ENCODE results near the gene GORASP2.

The GORASP2 gene

DNA sequence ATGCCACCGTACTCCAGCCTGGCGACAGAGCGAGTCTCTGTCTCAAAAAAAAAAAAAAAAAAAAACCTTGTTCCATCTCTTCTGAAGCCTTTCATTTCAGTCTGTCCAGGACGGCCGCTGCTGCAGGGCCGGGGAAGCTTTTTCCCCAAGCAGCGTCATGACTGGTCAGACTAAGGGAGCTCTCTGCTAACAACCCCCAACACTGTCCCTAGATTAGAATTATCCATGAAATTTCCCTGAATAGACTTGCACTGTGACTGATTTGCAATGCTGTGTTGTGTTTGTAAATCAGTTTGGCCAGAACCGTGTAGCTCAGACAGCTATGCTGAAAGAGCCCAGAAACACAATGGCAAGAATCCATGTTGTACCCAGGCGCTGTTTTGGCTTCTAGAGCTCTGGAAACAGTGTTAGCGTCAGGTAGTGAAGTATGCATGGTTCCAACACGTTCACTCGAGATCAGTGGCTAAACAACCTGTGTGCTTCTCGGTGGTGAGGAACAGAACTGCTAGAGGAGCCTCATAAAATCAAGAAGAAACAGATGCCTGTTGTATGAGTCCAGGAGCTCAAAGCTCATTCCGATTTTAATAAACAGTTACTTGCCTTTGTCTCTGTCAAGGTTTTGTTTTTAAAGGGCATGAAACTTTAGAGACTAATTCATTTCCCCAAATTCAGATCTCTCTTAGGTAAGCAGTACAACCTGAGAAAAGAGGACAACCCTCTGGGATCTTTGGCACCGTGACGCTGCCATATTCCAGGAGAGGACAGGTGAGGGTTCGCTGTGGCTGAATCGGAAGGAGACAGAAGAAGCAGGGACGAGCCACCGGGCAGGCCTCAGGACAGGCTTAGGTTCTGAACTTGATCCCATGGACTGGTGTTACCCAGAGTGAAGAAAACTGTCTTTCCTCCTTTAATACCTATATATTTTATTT, 43.5 kb downstream of the GORASP2 start:
- Histone ChIP-seq H3F3A (ENCODE audit: insufficient read depth, low read length) (peaks cover 6% of the 10 kb centered on the region; the same call in 1 of the 2 replicates), H3K9me2 (replicated peaks; ENCODE audit: insufficient read depth, low read length) (no peaks in the 10 kb centered on the region), H3K4me1 (ENCODE audit: low read length) (no peaks in the 10 kb centered on the region), H3K36me3 (replicated peaks; ENCODE audit: insufficient read depth, low read length) (no peaks in the 10 kb centered on the region), H3K27ac (ENCODE audit: low read length) (no peak overlapping the region), H3K4me2 (ENCODE audit: low read depth, low read length) (peak overlapping the region; percentile 100), H3K27me3 (replicated peaks; ENCODE audit: insufficient read depth, low read length) (no peaks in the 10 kb centered on the region), H4K20me1 (ENCODE audit: insufficient read depth, low read length) (no peaks in the 10 kb centered on the region), H3K4me3 (ENCODE audit: low read length) (peak overlapping the region; percentile 49), H3K9me3 (replicated peaks; ENCODE audit: insufficient read depth, low read length) (no peaks in the 10 kb centered on the region), H3K79me2 (ENCODE audit: low read length) (no peaks in the 10 kb centered on the region), H3K9ac (ENCODE audit: low read length) (peak overlapping the region; percentile 47; the same call in 1 of the 2 replicates), H2AFZ (ENCODE audit: low read length) (peak overlapping the region; percentile 54)
- TF ChIP-seq EZH2 (optimal IDR thresholded peaks at IDR 0.05; ENCODE audit: low read depth, low read length) (no peak), EZH2phosphoT487 (IDR thresholded peaks at IDR 0.05; ENCODE audit: low read length) (no peak)
- TF ChIP-seq, protein P1, sequence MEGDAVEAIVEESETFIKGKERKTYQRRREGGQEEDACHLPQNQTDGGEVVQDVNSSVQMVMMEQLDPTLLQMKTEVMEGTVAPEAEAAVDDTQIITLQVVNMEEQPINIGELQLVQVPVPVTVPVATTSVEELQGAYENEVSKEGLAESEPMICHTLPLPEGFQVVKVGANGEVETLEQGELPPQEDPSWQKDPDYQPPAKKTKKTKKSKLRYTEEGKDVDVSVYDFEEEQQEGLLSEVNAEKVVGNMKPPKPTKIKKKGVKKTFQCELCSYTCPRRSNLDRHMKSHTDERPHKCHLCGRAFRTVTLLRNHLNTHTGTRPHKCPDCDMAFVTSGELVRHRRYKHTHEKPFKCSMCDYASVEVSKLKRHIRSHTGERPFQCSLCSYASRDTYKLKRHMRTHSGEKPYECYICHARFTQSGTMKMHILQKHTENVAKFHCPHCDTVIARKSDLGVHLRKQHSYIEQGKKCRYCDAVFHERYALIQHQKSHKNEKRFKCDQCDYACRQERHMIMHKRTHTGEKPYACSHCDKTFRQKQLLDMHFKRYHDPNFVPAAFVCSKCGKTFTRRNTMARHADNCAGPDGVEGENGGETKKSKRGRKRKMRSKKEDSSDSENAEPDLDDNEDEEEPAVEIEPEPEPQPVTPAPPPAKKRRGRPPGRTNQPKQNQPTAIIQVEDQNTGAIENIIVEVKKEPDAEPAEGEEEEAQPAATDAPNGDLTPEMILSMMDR (IDR thresholded peaks at IDR 0.05; ENCODE audit: low read length): no peak
- peak; percentile 5 for DNase-seq

DNA sequence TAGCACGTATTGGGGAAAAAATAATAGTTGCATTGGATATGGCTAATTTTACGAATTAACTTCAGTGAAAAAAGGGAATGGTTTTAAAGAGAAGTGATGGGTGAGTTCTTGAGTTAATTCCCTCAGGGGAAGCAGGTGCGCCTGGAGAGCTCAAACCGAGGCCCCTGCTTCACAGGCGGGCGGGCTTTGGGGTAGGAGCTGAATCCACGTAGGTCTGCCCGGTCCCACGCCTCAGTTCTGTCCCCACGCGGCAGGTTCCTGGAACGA, 44.1 kb downstream of the GORASP2 start:
- Histone ChIP-seq H3K27ac (ENCODE audit: low read length) (no peak overlapping the region), H3K4me1 (ENCODE audit: low read length) (no peaks in the 10 kb centered on the region), H4K20me1 (ENCODE audit: insufficient read depth, low read length) (no peaks in the 10 kb centered on the region), H3K27me3 (replicated peaks; ENCODE audit: insufficient read depth, low read length) (no peaks in the 10 kb centered on the region), H3K9me2 (replicated peaks; ENCODE audit: insufficient read depth, low read length) (no peaks in the 10 kb centered on the region), H3K4me3 (ENCODE audit: low read length) (peak overlapping the region; percentile 49), H3K36me3 (replicated peaks; ENCODE audit: insufficient read depth, low read length) (no peaks in the 10 kb centered on the region), H3K4me2 (ENCODE audit: low read depth, low read length) (peak overlapping the region; percentile 100), H3K9me3 (replicated peaks; ENCODE audit: insufficient read depth, low read length) (no peaks in the 10 kb centered on the region), H3F3A (ENCODE audit: insufficient read depth, low read length) (peaks cover 6% of the 10 kb centered on the region; the same call in 1 of the 2 replicates), H3K9ac (ENCODE audit: low read length) (peak overlapping the region; percentile 47; the same call in 1 of the 2 replicates), H2AFZ (ENCODE audit: low read length) (peak overlapping the region; percentile 54), H3K79me2 (ENCODE audit: low read length) (no peaks in the 10 kb centered on the region)
- no peak for TF ChIP-seq EZH2 (optimal IDR thresholded peaks at IDR 0.05; ENCODE audit: low read depth, low read length)
- TF ChIP-seq EZH2phosphoT487 (IDR thresholded peaks at IDR 0.05; ENCODE audit: low read length): no peak
- TF ChIP-seq, protein P1 (IDR thresholded peaks at IDR 0.05; ENCODE audit: low read length): no peak
- no peak for DNase-seq

DNA sequence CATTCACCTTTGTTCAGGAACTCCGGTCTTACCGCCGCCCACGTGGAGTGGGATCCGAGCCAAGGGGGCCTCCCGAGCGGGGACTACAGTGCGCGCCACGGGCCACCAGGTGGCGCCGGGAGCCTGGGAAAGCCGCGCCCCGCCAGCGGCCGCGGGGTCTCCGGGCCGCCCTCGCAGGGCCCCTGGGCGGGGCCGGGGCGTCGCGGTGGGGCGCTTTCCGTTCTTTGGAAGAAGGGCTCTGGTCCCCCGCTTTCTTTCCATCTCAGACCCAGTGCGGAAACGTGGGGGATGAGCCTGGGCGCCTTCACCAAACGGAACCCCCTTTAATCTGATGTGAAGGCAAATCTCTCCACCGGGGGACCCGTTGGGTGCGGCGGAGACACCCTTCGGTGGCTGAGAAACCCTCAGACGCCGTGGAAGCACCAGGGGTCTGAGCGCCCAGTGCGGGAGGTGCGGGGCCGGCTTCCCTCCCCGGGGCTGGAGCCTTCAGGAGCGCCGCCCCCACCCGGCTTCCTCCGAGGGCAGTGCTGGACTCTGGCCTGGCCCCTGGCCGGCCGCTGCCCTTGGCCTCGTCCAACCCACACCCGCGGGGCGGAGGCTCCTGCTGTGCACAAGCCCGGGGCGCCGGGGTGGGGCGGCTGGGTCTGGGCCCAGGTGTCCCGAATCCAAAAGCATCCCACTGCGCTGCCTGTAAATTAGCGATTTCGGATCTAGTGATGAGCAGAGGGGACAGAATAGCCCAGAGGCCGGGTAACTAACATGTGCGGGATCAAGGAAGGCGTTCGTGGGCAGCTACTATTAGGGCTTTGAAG, 44.6 kb downstream of the GORASP2 start:
- no peaks in the 10 kb centered on the region for H3K79me2 ChIP-seq (ENCODE audit: low read length)
- TF ChIP-seq EZH2 (optimal IDR thresholded peaks at IDR 0.05; ENCODE audit: low read depth, low read length) (no peak), EZH2phosphoT487 (IDR thresholded peaks at IDR 0.05; ENCODE audit: low read length) (no peak)
- TF ChIP-seq, protein P1 (IDR thresholded peaks at IDR 0.05; ENCODE audit: low read length): peak; percentile 70
- peak overlapping the region; percentile 84 for H3K4me3 ChIP-seq (ENCODE audit: low read length)
- peak overlapping the region; percentile 65; the same call in 1 of the 2 replicates for H3K9ac ChIP-seq (ENCODE audit: low read length)
- H3K9me2 ChIP-seq (replicated peaks; ENCODE audit: insufficient read depth, low read length): no peaks in the 10 kb centered on the region
- H3K9me3 ChIP-seq (replicated peaks; ENCODE audit: insufficient read depth, low read length): no peaks in the 10 kb centered on the region
- H2AFZ ChIP-seq (ENCODE audit: low read length): peak overlapping the region; percentile 96
- peak overlapping the region; percentile 100 for H3K4me2 ChIP-seq (ENCODE audit: low read depth, low read length)
- H4K20me1 ChIP-seq (ENCODE audit: insufficient read depth, low read length): no peaks in the 10 kb centered on the region
- DNase-seq: peak; percentile 75
- no peaks in the 10 kb centered on the region for H3K36me3 ChIP-seq (replicated peaks; ENCODE audit: insufficient read depth, low read length)
- no peak overlapping the region for H3K27ac ChIP-seq (ENCODE audit: low read length)
- peaks cover 6% of the 10 kb centered on the region; the same call in 1 of the 2 replicates for H3F3A ChIP-seq (ENCODE audit: insufficient read depth, low read length)
- no peaks in the 10 kb centered on the region for H3K27me3 ChIP-seq (replicated peaks; ENCODE audit: insufficient read depth, low read length)
- no peaks in the 10 kb centered on the region for H3K4me1 ChIP-seq (ENCODE audit: low read length)

All from MM.1S (cell line).